ENCODE data around the gene GTF2I. TPM values are rescaled to one million over a fixed set of nuclear protein-coding genes. Genes with fewer than 3 reads are reported as not detected.
A peak's percentile ranks its signal among the peaks of the same experiment; 100 is the strongest.

The GTF2I gene
- total and polyA plus RNA-seq, 2 experiments from 2014 or later = 167 to 193 TPM

GRCh38 chr7:74707238-74707637 is 49.7 kb downstream of the GTF2I start:
- Histone ChIP-seq H3K36me3 (replicated peaks; ENCODE audit: insufficient read depth, low read depth) (no peaks in the 10 kb centered on the region), H2AFZ (no peak overlapping the region), H3K27me3 (no peaks in the 10 kb centered on the region), H3K27ac (no peak overlapping the region), H3K9me3 (ENCODE audit: low read depth) (no peaks in the 10 kb centered on the region), H3K4me2 (no peak overlapping the region), H3K79me2 (peaks cover 57% of the 10 kb centered on the region), H4K20me1 (ENCODE audit: insufficient read depth, poor library complexity, severe bottlenecking) (peaks cover 10% of the 10 kb centered on the region), H3K9me2 (replicated peaks; ENCODE audit: insufficient read depth) (no peaks in the 10 kb centered on the region), H3K4me3 (no peak overlapping the region), H3K4me1 (ENCODE audit: insufficient read depth) (no peaks in the 10 kb centered on the region)
- TF ChIP-seq EZH2 (IDR thresholded peaks at IDR 0.05; ENCODE audit: borderline replicate concordance) = no peak
- TF ChIP-seq EZH2phosphoT487 (IDR thresholded peaks at IDR 0.05; ENCODE audit: low read depth, severe bottlenecking, unreplicated experiment) = no peak
- TF ChIP-seq, protein P1, sequence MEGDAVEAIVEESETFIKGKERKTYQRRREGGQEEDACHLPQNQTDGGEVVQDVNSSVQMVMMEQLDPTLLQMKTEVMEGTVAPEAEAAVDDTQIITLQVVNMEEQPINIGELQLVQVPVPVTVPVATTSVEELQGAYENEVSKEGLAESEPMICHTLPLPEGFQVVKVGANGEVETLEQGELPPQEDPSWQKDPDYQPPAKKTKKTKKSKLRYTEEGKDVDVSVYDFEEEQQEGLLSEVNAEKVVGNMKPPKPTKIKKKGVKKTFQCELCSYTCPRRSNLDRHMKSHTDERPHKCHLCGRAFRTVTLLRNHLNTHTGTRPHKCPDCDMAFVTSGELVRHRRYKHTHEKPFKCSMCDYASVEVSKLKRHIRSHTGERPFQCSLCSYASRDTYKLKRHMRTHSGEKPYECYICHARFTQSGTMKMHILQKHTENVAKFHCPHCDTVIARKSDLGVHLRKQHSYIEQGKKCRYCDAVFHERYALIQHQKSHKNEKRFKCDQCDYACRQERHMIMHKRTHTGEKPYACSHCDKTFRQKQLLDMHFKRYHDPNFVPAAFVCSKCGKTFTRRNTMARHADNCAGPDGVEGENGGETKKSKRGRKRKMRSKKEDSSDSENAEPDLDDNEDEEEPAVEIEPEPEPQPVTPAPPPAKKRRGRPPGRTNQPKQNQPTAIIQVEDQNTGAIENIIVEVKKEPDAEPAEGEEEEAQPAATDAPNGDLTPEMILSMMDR (IDR thresholded peaks at IDR 0.05; ENCODE audit: poor library complexity) = no peak
- 94% methylated on average over 12 of the region's 12 CpGs for WGBS (ENCODE audit: low lambda C conversion rate, missing lambda C conversion rate)
- no peak for DNase-seq (ENCODE audit: low spot score)

DNA sequence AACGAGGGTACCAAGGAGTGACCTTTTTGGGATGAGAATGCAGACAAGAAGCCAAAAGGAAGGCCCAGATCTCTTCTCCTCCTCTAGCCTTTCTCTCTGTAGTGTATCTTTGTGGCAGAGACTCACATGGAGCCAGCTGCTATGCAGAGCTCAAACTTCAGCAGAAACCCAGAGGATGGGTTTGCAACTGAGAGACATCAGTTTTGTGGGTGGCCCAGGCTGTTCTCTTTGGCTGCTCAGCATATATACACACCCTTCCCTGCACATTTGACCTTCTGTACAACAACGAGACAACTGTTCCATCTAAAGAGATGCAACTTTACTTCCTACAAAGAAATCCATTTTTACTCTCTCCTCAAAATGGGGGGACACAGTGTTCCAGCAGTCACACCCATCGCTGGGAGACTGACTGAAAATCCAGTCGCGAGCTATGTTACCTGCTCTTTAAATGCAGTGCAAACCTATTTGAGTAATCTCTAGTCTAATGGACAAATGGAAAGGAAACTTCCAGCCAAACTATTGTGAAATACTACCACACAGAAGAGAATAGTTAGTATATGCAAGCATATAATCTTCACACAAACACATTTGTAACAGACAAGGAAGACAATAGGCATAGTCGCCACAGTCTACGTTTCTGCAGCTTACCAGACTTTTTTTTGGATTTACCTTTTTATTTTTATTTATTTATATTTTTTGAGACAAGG is 51.2 kb downstream of the GTF2I start:
- WGBS (ENCODE audit: low lambda C conversion rate, missing lambda C conversion rate) = 90% methylated on average over 7 of the region's 7 CpGs
- Histone ChIP-seq H3K27me3 (no peaks in the 10 kb centered on the region), H3K4me1 (ENCODE audit: insufficient read depth) (no peaks in the 10 kb centered on the region), H3K36me3 (replicated peaks; ENCODE audit: insufficient read depth, low read depth) (peaks cover 6% of the 10 kb centered on the region), H2AFZ (no peak overlapping the region), H3K27ac (no peak overlapping the region), H3K9me3 (ENCODE audit: low read depth) (no peaks in the 10 kb centered on the region), H3K9me2 (replicated peaks; ENCODE audit: insufficient read depth) (no peaks in the 10 kb centered on the region), H3K4me2 (no peak overlapping the region), H3K4me3 (no peak overlapping the region), H3K79me2 (peaks cover 57% of the 10 kb centered on the region), H4K20me1 (ENCODE audit: insufficient read depth, poor library complexity, severe bottlenecking) (peaks cover 10% of the 10 kb centered on the region)
- TF ChIP-seq EZH2 (IDR thresholded peaks at IDR 0.05; ENCODE audit: borderline replicate concordance) (no peak), EZH2phosphoT487 (IDR thresholded peaks at IDR 0.05; ENCODE audit: low read depth, severe bottlenecking, unreplicated experiment) (no peak)
- TF ChIP-seq, protein P1 (IDR thresholded peaks at IDR 0.05; ENCODE audit: poor library complexity) = no peak
- DNase-seq (ENCODE audit: low spot score) = no peak

DNA sequence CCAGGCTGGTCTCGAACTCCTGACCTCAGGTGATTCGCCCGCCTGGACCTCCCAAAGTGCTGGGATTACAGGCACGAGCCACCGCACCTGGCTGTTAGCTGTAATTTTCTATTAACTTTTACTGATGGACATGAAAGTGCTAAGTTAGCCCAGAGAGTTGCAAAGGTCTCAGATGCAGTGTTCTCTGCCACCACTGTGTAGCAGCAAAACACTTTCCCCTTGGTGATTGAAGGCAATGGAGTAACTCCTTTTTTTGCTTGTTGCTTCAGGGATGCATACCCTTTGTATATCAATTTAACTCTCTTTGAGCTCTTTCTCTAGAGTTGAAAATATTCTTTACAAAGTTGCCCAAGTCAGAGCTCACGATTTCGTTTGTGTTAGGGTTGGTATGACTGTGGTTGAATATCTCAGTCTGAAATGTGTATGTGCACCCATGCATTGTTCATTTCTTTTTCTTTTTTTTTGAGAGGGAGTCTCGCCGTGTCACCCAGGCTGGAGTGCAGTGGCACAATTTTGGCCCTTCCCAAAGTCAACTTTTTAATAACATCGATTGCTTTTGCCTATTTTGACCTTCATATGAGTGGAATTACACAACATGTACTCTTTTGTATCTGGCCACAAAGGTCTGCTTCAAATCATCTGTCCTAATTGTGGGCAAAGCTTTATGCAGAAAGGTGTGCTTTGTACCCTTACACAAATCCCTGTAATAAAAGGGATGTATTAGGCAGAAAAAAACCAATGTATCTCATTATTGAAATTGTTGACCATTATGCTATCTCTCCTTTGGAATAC is 52.6 kb downstream of the GTF2I start:
- WGBS (ENCODE audit: low lambda C conversion rate, missing lambda C conversion rate) = 97% methylated on average over 10 of the region's 10 CpGs

More for the DNA sequence above, 52.6 kb downstream of the GTF2I start:
- no peak overlapping the region for H3K4me2 ChIP-seq
- no peak overlapping the region for H2AFZ ChIP-seq
- no peaks in the 10 kb centered on the region for H3K9me2 ChIP-seq (replicated peaks; ENCODE audit: insufficient read depth)
- no peak overlapping the region for H3K4me3 ChIP-seq
- no peaks in the 10 kb centered on the region for H3K4me1 ChIP-seq (ENCODE audit: insufficient read depth)
- peaks cover 10% of the 10 kb centered on the region for H3K36me3 ChIP-seq (replicated peaks; ENCODE audit: insufficient read depth, low read depth)
- DNase-seq (ENCODE audit: low spot score) = peak; percentile 7
- peaks cover 9% of the 10 kb centered on the region for H4K20me1 ChIP-seq (ENCODE audit: insufficient read depth, poor library complexity, severe bottlenecking)
- H3K9me3 ChIP-seq (ENCODE audit: low read depth) = no peaks in the 10 kb centered on the region
- no peak overlapping the region for H3K27ac ChIP-seq
- TF ChIP-seq, protein P1 (IDR thresholded peaks at IDR 0.05; ENCODE audit: poor library complexity) = no peak
- TF ChIP-seq EZH2 (IDR thresholded peaks at IDR 0.05; ENCODE audit: borderline replicate concordance) (no peak), EZH2phosphoT487 (IDR thresholded peaks at IDR 0.05; ENCODE audit: low read depth, severe bottlenecking, unreplicated experiment) (no peak)
- peaks cover 56% of the 10 kb centered on the region for H3K79me2 ChIP-seq
- no peaks in the 10 kb centered on the region for H3K27me3 ChIP-seq

Data from hepatocyte (in vitro differentiated cells).